ENCODE data around the gene TXNL4B. TPM values are rescaled to one million over a fixed set of nuclear protein-coding genes. Genes with fewer than 3 reads are reported as not detected.
A peak's percentile ranks its signal among the peaks of the same experiment; 100 is the strongest.
"Not testable (repeated sequence)": the region's sequence is repeated elsewhere in the genome, so short reads cannot be mapped to it uniquely, and the experiment has no call there.

TXNL4B gene
- total RNA-seq, 1 donor from 2014 or later = 10.6 TPM

DNA sequence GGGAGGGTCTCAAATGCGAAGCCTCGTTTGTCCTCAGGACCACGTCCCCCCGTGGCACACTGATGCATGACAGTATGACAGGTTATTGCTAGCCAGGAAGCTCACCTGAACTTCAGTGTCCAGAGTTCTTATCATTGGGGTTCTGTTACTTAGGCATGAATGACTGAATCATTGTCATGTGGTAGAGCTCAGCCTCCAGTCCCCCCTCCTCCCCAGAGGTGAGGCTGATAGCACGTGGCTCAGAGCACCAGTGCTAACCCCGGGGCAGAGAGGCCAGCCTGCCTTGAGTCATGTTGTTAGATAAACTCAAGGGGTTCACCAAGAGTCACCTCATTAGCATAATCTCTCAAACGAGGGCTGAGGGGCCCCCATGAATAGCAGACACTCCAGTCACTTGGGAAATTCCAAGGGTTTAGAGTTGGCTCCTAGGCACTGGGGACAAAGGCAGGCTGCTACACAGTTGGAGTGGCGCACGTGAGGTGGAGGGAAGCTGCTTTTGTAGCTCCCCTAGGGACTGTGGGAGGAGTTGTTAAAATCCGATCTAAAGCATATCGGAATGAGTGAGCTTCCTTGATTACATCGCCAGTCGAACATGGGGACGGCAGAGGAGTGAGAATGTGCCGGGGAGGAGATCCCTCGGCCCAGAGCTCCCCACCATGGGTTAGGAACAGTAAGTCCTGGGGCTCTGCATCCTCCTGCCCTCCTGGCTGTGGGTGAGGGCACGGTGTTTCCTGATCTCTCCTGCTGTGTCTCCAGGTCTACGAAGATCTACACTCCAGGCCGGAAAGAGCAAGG, 18.4 kb upstream of the TXNL4B start:
- DNase-seq = no peak

DNA sequence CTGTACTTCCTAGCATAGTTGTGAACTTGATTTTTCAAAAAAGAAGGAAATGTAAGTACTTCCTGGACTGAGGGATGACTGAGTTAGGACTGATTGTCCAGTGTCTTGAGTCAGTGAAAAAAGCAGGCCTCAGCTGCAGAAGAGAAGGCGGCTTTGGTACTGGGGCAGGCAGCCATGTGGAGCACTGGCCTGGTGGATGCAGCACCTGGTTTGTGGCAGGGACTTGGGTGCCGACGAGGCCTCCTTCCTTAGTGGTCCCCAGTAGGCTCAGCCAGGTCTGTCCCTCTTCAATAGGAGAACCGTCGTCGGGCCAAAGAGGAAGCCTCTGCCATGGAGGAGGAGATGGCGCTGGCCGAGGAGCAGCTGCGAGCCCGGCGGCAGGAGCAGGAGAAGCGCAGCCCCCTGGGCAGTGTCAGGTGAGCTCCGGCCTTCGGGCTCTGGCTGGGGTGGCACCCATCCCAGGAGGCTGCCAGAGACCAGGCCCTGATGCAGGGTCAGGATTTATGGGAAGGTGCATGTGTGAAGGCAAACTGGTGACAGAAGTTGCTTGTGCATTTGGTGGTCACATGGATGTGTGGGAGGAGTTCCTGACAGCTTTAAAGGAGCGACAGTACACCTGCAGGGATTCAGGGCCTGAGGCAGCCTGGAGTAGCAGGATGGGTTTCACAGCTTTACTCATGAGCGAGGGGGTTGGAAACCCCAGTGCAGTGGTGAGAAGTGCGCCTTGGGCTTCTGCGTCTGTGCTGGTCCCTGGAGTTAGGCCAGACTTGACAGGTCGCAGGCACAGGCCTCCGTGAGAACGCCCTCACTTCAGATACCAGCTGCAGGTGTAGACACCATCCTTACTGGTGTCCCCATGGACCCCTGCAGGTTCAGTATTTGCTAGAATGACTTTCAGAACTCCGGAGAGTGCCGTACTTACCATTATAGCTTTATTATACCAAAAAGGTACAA, 17.5 kb upstream of the TXNL4B start:
- no peak for DNase-seq

DNA sequence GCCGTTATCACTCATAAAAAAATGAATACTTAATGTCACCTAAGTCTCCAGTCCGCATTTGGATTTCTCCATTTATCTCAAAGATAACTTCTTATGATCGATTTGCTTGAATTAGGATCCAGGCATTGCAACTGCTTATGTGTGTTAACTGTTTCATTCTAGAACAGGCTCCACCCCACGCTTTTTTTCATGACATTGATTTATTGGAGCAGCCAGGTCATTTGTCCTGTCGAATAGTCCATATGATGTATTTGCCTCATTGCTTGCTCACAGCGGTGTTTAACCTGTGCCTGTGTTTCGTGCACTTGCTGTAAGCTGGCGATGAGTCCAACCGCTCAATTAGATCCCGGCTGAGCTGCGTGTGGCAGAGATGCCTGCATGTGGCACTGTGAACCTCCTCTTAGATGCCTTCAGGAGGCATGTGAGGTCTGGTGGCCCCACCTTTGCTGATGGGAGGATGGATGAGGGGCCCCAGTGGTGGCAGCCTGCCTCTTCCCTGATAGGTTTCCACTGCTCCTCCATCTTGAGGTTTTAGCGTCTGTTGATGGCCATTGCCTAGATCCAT, 16.6 kb upstream of the TXNL4B start:
- DNase-seq = no peak

DNA sequence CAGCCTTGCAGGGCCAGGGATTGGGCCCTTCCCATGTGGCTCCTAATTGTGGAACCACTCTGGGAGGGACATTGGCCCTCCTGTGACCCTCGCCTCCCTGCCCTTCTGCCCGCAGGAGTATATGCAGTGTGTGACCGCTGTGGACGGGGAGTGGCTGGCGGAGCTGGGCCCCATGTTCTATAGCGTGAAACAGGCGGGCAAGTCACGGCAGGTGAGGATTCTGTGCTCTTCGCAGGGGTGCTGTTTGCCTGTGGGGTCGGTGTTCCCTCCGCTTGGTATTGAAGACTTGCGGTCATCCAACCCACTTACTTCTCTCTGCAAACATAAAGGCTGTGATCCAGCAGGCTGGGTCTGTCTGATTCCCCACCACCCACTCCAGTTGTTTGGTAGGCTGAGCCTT, 15.9 kb upstream of the TXNL4B start:
- DNase-seq = no peak

DNA sequence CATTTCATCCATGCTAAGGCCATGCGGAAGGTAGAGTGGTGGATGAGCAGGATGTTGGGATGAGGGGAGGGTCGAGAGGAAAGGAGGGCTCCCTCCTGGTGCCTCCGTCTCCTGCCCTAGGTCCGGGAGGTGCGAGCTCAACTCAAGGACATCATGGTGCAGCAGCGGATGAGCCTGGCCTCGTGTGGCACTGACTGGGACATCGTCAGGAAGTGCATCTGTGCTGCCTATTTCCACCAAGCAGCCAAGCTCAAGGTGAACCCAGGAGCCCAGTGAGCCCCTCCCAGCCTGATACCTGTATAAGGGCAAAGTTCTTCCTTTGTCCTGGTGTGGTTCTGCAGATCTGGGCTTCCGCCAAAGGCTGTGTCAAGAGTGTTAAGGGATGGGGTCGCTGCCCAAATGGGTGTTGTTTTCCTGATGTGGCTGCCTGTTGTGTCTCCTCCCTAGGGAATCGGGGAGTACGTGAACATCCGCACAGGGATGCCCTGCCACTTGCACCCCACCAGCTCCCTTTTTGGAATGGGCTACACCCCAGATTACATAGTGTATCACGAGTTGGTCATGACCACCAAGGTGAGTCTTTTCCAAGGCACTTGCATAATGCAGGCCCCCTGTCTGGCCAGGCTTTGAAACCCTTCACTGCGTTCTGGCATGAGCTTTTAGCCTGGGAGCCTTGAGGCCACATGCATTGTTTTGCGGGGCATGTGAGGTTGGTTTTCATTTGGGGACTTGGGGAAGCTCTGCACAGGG, 15.1 kb upstream of the TXNL4B start:
- no peak for DNase-seq

DNA sequence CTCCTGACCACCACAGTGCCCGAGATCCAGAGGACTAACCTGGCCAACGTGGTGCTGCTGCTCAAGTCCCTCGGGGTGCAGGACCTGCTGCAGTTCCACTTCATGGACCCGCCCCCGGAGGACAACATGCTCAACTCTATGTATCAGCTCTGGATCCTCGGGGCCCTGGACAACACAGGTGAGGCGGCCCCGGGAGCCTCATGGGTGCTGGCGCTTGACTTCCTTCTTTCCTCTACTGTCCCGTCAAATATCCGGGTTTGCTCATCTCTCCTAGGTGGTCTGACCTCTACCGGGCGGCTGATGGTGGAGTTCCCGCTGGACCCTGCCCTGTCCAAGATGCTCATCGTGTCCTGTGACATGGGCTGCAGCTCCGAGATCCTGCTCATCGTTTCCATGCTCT, 14.0 kb upstream of the TXNL4B start:
- DNase-seq = no peak

DNA sequence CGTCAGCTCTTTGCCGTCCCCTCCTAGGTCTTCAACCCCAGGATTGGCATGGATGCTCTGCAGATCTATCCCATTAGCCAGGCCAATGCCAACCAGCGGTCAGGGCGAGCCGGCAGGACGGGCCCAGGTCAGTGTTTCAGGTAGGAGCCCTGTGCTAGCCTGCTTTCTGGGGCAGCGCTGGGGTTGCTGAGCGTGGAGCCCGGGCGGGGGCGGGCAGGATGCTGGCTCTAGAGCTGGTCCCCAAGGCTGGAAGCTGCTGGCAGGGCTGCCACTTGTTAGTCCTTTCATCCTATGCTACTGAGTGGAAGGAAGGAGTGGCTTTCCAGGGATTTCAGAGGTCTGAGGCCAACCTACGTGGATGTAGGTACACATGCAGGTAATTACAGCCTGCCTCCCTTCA, 12.6 kb upstream of the TXNL4B start:
- DNase-seq = no peak

DNA sequence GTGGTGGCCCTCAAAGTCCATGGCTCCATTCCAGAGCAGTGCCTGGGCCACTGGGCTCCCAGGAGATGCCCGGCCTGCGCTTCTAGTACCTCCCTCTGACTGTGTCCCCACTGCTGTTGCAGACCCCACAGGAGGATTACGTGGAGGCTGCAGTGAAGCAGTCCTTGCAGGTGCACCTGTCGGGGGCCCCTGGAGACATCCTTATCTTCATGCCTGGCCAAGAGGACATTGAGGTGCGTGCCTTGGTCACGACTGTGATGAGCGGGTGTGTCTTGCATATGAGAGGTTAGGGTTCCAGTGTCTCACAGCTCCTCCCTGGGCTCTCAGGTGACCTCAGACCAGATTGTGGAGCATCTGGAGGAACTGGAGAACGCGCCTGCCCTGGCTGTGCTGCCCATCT, 11.5 kb upstream of the TXNL4B start:
- DNase-seq = no peak

DNA sequence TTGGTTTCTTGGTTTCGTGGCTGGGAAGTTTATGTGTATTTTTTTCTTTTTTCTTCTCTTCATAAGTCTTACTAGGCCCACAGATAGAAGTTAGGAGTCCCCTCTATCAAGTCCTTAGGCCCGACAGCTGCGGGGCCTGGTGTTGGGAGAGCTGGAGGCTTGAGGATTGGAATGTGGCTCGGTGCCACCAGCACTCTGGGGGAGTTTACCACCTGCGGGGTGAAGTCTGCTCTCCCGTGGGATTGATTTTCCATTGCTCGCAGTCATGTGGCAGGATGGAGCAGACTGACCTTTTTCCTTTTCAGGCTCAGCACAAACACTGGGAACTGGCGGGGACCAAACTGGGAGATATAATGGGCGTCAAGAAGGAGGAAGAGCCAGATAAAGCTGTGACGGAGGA, 7.8 kb upstream of the TXNL4B start:
- no peak for DNase-seq

DNA sequence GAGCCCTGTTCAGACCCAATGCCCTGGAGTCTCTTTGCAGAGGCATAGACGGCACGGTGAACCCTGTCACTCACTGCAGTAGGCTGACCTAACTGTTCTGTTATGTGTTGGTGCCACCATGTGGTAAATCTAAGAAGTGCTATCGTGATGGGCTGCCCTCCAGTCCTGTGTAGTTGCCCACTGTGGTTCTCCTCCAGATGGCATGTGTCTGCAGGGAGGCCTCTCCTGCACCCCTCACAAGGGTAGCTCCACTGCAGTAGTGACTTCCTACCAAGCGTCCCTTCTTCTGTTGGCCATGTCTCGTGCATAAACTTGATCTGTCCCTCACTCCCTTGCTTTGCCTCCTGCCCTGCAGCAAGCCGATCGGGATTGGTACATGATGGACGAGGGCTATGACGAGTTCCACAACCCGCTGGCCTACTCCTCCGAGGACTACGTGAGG, 6.0 kb upstream of the TXNL4B start:
- DNase-seq = peak; percentile 86

DNA sequence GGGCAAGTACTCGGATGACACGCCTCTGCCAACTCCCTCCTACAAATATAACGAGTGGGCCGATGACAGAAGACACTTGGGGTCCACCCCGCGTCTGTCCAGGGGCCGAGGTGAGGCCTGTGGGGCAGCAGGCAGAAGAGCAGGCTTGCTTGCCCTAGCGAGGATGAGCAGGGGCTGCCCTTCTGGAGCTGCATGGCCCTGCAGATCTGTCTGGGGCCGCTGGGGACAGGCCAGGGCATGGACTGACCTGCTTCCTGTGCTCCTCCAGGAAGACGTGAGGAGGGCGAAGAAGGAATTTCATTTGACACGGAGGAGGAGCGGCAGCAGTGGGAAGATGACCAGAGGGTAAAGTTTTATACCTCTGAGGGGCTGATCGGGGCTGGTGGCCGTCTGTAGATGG, 5.5 kb upstream of the TXNL4B start:
- DNase-seq = no peak

DNA sequence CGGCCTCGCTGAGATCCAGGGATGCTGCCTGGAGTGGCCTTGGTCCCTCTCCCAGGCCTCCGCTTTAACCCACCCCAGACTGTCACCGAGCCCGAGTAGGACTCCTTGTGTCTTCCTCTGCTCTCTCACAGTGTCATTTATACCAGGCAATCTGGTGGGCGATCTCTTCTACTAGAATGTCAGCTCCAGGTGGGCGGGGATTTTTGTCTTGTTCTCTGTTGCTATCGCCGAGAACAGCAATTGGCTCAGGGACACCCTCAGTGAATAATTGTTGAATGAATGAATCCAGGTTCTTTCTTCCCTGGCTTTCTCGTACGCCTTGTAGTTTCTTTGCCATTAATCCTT, 818 bp upstream of the TXNL4B start:
- no peak for DNase-seq

DNA sequence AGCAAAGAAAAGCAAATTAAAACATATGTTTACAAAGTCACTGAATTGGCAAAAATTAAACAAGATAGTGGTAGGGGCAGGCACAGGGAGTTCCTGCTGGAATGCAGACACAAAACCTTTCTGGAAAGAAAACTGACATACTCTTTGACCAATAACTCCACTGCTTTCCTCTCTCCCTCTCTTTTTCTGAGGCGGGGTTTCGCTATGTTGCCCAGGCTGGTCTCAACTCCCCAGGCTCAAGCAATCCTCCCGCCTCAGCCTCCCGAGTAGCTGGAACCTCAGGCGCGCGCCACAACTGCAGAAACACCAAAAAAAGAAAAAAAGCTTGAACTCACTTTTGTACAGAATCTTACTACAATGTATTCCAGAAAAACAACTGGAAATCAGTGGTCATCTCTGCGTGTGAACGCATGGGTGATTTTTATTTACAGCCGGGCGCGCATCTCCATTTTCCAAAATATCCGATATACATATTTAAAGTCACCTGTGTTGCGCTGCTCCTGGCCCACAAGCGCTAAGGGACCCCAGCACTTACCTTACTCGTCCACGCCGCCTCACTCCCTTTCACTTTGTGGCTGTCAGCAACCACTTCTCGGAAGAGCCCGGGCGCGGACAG, 480 bp downstream of the TXNL4B start:
- DNase-seq = peak; percentile 64

DNA sequence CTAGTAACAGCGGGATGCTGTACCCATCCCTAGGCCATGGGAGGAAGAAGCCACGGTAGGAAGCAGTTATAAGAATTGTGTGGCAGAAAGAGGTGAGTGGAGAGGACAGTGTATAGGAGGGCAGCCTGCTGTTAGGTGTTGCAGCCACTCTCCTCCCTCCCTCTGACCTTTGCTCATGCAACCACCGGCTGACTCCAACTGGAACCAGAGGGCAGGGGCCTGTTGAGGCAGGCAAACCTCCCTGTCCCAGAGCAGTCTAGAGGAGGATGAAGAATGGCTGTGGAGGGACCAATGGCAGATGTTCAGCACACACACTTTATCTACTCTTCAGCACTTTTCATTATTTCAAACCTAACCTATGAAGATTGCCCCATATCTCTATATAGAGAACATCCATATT, 2.2 kb downstream of the TXNL4B start:
- DNase-seq = no peak

DNA sequence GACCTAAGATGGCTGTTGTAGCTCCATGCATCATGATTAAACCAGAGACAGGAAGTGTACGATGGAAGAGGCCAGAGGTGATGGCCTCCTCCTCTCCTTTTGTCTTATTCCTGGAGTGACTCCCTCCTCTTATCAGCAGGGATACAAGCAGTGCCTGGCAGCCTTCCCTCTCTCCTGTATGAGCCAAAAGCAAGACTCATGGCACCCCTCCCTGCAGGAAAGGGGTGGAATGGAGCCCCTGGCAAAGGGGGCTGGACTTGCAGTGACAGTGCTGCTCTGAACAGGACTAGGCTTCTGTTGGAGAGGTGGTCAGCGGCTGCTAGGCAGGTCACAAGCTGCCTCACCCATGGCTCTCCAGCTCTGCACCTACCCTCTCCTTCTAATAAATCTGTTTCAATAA, 8.4 kb downstream of the TXNL4B start:
- no peak for DNase-seq

DNA sequence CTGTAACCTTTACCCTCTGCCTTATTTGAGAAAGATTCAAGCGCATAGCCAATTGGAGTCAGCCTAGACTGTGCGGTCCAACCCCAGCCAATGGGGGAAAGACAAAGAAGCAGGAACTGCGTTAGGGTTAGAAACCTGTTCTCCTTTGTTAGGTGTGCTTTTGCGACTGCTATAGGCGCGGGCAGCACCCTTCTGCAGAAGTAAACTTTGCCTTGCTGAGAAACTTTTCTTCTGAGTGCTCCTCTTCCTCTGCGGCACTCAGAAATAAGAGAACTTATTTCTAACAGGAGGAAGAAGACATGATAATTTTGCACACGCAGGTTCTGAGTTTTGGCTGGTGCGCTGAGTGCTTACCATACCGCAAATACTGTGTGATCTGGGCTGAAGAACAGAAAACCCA, 9.0 kb downstream of the TXNL4B start:
- no peak for DNase-seq

DNA sequence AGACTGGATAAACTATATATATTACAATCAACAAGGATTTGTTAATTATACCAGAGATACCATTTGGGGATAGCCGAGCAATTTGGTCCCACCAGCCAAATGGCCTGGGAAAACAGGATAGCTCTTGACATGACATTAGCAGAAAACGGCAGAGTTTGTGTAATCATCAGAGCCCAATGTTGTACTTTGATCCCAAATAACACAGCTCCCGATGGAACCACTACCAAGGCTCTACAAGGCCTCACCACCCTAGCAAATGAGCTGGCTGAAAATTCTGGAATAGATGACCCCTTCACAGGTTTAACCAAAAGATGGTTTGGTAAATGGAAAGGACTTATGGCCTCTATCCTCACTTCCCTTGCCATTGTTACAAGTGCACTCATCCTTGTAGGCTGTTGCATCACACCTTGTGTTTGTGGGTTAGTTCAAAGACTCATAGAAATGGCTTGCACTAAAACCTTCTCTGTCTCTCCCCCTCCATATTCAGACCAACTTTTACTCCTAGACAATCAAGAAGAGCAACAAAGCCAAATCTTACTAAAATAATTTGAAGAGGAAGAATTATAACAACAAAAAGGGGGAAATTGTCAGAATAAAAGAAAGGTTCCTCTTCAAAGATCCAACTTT, 9.5 kb downstream of the TXNL4B start:
- DNase-seq = no peak

DNA sequence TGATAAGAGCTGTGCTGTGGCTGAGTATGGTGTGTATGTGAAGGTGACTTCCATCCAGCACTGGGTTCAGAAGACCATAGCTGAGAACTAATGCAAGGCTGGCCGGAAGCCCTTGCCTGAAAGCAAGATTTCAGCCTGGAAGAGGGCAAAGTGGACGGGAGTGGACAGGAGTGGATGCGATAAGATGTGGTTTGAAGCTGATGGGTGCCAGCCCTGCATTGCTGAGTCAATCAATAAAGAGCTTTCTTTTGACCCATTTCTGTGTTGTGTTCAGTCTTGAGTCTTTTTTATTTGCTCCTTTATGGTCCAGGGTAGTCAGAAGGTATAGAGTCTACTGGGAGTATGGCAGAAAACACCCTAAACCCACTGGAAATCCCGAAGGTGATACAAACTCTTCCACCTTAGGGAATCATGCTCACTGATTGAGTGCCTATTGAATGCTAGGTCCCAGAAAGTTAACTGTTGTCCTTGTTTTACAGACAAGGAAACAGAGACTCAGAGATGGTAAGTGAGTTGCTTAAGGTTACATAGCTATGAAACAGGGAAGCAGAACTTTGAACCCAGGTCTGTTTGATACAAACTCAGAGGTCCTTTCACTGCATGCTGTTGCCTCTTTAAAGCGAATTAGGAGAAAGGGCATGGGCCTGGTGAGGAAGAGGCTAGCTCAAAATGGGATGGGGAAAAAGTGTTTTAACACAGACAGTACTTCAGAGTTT, 16.3 kb downstream of the TXNL4B start:
- not testable (repeated sequence) for DNase-seq

DNA sequence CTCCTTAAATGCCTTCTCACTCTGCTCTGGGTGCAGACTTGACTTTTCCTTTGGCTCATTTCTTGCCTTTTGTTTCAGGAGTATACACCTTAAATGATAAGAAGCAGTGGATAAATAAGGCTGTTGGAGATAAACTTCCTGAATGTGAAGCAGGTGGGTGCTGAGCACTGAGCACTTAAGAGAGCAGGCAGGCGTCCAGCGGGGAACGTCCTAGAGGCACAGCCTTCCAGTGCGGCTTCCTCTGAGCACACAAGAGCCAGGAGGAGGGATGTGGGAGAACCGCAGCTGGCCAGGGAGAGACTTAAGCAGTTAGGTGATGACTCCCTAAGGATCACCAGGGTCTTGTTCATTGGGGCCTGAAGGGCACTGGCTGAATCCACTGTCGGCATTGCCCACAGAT, 18.4 kb downstream of the TXNL4B start:
- DNase-seq = not testable (repeated sequence)

DNA sequence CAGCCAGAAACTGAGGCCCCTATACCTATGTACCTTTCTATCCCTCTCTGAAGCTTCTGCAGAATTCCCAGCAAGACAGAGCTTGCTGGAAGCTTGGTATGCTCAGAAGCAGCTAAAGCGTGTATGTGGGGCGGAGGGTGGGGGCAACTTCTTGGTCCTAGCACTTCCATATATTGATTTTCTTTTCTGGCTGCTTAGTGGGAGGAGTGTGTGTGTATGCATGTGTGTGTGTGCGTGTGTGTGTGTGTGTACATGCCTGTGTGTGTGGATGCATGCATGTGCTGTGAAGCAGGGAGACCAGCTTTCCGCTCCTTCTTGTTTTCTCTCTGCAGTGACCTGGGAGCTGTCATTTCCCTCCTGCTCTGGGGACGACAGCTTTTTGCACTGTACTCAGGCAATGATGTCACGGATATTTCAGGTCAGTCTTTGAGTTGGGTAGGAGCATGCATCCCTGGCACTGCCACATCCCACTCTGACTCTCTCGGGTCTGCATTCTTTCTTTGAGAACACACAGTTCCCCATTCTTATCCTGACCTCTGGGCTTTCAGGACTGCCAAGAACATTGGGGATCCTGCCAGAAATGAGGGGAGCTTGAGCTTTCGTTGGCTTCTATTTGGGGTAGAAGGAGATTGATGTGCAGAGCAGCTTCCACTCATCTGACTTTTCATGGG, 19.7 kb downstream of the TXNL4B start:
- no peak for DNase-seq

All from dermis blood vessel endothelial cell (primary cell).